Smooth muscle cell (in vitro differentiated cells): ENCODE results near the gene NAGA. TPM values are rescaled to one million over a fixed set of nuclear protein-coding genes. Genes with fewer than 3 reads are reported as not detected.

ENCODE experiments used
- DNase-seq: peaks from one replicate; lab custom pipeline; 2025; ENCODE audit not compliant: unreplicated experiment; lab: John Stamatoyannopoulos, UW
- H2AFZ ChIP-seq: fragments of 200-600 bp; sonication (generic); 2 replicates; pipeline ENCODE4 v1.6.0; 2016; ENCODE audit warnings: antibody characterized with exemption, low read depth, mild to moderate bottlenecking
- H3F3A ChIP-seq: fragments of 200-600 bp; sonication (generic); 2 replicates; pipeline ENCODE4 v1.6.0; 2017; ENCODE audit warnings: antibody characterized with exemption, low read depth
- H3K27ac ChIP-seq: fragments of 200-600 bp; sonication (generic); 2 replicates; pipeline ENCODE4 v1.5.1; 2016; ENCODE audit warnings: low read depth, mild to moderate bottlenecking
- H3K27me3 ChIP-seq: fragments of 200-600 bp; sonication (generic); 2 replicates; pipeline ENCODE4 v1.6.1; 2016; ENCODE audit warnings: low read depth, mild to moderate bottlenecking
- H3K36me3 ChIP-seq: fragments of 200-600 bp; sonication (generic); 2 replicates; pipeline ENCODE4 v1.5.1; 2016; ENCODE audit warnings: low read depth
- H3K4me1 ChIP-seq: fragments of 200-600 bp; sonication (generic); 2 replicates; pipeline ENCODE4 v1.5.1; 2016; ENCODE audit warnings: low read depth
- H3K4me2 ChIP-seq: fragments of 200-600 bp; sonication (generic); 2 replicates; pipeline ENCODE4 v1.6.0; 2016; ENCODE audit warnings: mild to moderate bottlenecking
- H3K4me3 ChIP-seq: fragments of 200-600 bp; sonication (generic); 2 replicates; pipeline ENCODE4 v1.5.1; 2016; ENCODE audit warnings: mild to moderate bottlenecking
- H3K79me2 ChIP-seq: fragments of 200-600 bp; sonication (generic); 2 replicates; pipeline ENCODE4 v1.6.0; 2016; ENCODE audit warnings: low read depth, mild to moderate bottlenecking
- H3K9ac ChIP-seq: fragments of 200-600 bp; sonication (generic); 2 replicates; pipeline ENCODE4 v1.6.0; 2016; ENCODE audit warnings: low read depth
- H3K9me3 ChIP-seq: fragments of 200-600 bp; sonication (generic); replicated peaks from 2 replicates; pipeline ENCODE4 v1.5.1; 2016; ENCODE audit warnings: low read depth
- H4K20me1 ChIP-seq: fragments of 200-600 bp; sonication (generic); 2 replicates; pipeline ENCODE4 v1.6.0; 2016; ENCODE audit warnings: low read depth
- CTCF ChIP-seq: fragments of 200-600 bp; sonication (generic); IDR thresholded peaks from 2 replicates; pipeline ENCODE4 v1.5.1; 2017; ENCODE audit warnings: borderline replicate concordance, mild to moderate bottlenecking, antibody characterized with exemption; ENCODE audit not compliant: insufficient read depth, poor library complexity, severe bottlenecking
- WGBS: methylation state at CpG from one replicate; pipeline ENCODE4 v1.1.7; 2016; ENCODE audit warnings: low lambda C conversion rate; 5-methylcytosine and 5-hydroxymethylcytosine counted together
- polyA plus RNA-seq: library from polyadenylated mRNA; unstranded; fragments of >200 nt; fragmentation: Nextera tagmentation; extraction: Ambion mirVana; gene quantifications from 2 replicates; pipeline ENCODE4 v1.2.1, GENCODE V29; 2016
- total RNA-seq: library from RNA; depleted of rRNA; stranded (reverse); fragments of >200 nt; gene quantifications from 2 replicates; pipeline ENCODE4 v1.2.3, GENCODE V29; 2014

Gene NAGA
- total and polyA plus RNA-seq, 2 experiments from 2014 or later, result 35.0 to 36.1 TPM

- H3K79me2 ChIP-seq, result no peaks in the 10 kb centered on the region
- H2AFZ ChIP-seq, result no peak overlapping the region
- H4K20me1 ChIP-seq, result no peaks in the 10 kb centered on the region
- H3K4me1 ChIP-seq, result peaks cover 7% of the 10 kb centered on the region
- H3K4me3 ChIP-seq, result no peak overlapping the region
- H3K36me3 ChIP-seq, result no peaks in the 10 kb centered on the region
- 85% methylated on average over 13 of the region's 13 CpGs for WGBS
- no peaks in the 10 kb centered on the region for H3K27me3 ChIP-seq
- no peak for DNase-seq
- H3K9me3 ChIP-seq, result no peaks in the 10 kb centered on the region
- H3K4me2 ChIP-seq, result no peak overlapping the region
- no peak overlapping the region for H3K9ac ChIP-seq
- no peak for TF ChIP-seq CTCF
- no peak overlapping the region for H3K27ac ChIP-seq
- no peaks in the 10 kb centered on the region for H3F3A ChIP-seq
Observed at GRCh38 chr22:42065438-42066125, 5.0 kb downstream of the NAGA start.

GRCh38 chr22:42064629-42065028 is 6.0 kb downstream of the NAGA start:
- H3K9ac ChIP-seq, result no peak overlapping the region
- no peaks in the 10 kb centered on the region for H3K27me3 ChIP-seq
- H2AFZ ChIP-seq, result no peak overlapping the region
- no peak for DNase-seq
- no peaks in the 10 kb centered on the region for H3F3A ChIP-seq
- no peaks in the 10 kb centered on the region for H3K9me3 ChIP-seq
- no peak for TF ChIP-seq CTCF
- H3K4me1 ChIP-seq, result peaks cover 1% of the 10 kb centered on the region
- WGBS, result 92% methylated on average over 1 of the region's 1 CpG
- H3K79me2 ChIP-seq, result no peaks in the 10 kb centered on the region
- H4K20me1 ChIP-seq, result no peaks in the 10 kb centered on the region
- no peak overlapping the region for H3K4me3 ChIP-seq
- no peak overlapping the region for H3K4me2 ChIP-seq
- no peaks in the 10 kb centered on the region for H3K36me3 ChIP-seq
- no peak overlapping the region for H3K27ac ChIP-seq

- DNase-seq, result no peak
- H3K27ac ChIP-seq, result no peak overlapping the region
Observed at GRCh38 chr22:42062506-42063170, 8.0 kb downstream of the NAGA start.

More at GRCh38 chr22:42062506-42063170, 8.0 kb downstream of the NAGA start:
- Histone ChIP-seq H3F3A (no peaks in the 10 kb centered on the region), H3K4me2 (no peak overlapping the region), H3K36me3 (peaks cover 5% of the 10 kb centered on the region), H3K79me2 (no peaks in the 10 kb centered on the region), H3K27me3 (no peaks in the 10 kb centered on the region), H4K20me1 (no peaks in the 10 kb centered on the region), H3K4me1 (no peaks in the 10 kb centered on the region), H3K4me3 (no peak overlapping the region), H3K9ac (no peak overlapping the region), H3K9me3 (no peaks in the 10 kb centered on the region), H2AFZ (no peak overlapping the region)
- no peak for TF ChIP-seq CTCF
- WGBS, result 97% methylated on average over 9 of the region's 10 CpGs
